Panc1 (cell line): ENCODE results near the gene MYH7. TPM values are rescaled to one million over a fixed set of nuclear protein-coding genes. Genes with fewer than 3 reads are reported as not detected.

Source experiments
- ATAC-seq: fragments of 200-7000 bp; cut with Tn5 transposase; 2 replicates; pipeline ENCODE4 v1.9.1; 2020; ENCODE audit warnings: mild to moderate bottlenecking, moderate library complexity
- BruUV-seq: library from RNA; stranded (reverse); fragments of 400-500 nt; replicated peaks from 2 replicates; lab custom pipeline; 2021; lab: Mats Ljungman, UMichigan
- CTCF ChIA-PET: fragments of 300-600 bp; sonication (Branson Sonifier 250); formaldehyde crosslinking; loops from one replicate; lab custom pipeline; 2022; ENCODE audit warnings: antibody characterized with exemption; lab: Charles Lee
- POLR2A ChIA-PET: fragments of 300-600 bp; sonication (Branson Sonifier 250); formaldehyde crosslinking; loops from one replicate; lab custom pipeline; 2022; ENCODE audit warnings: antibody characterized with exemption; lab: Charles Lee
- DNase-seq: peaks from one replicate; pipeline ENCODE4 v3.0.0-alpha.2; 2010; ENCODE audit warnings: low read depth, low spot score
- H3K27ac ChIP-seq: 2 replicates; pipeline ENCODE4 v1.5.1; 2011; ENCODE audit warnings: mild to moderate bottlenecking, low read length, inconsistent platforms
- H3K27me3 ChIP-seq: fragments of 200-500 bp; sonication (Bioruptor generic); 2 replicates; pipeline ENCODE4 v1.6.0; 2014; ENCODE audit warnings: low read length, inconsistent platforms; ENCODE audit not compliant: control insufficient read depth, insufficient read depth
- H3K36me3 ChIP-seq: fragments of 200-500 bp; sonication (Bioruptor generic); 2 replicates; pipeline ENCODE4 v1.5.1; 2014; ENCODE audit warnings: inconsistent platforms, mild to moderate bottlenecking, low read length, moderate library complexity; ENCODE audit not compliant: control insufficient read depth, insufficient read depth
- H3K4me1 ChIP-seq: 2 replicates; pipeline ENCODE4 v1.5.1; 2011; ENCODE audit warnings: inconsistent platforms, mild to moderate bottlenecking, low read length, moderate library complexity; ENCODE audit not compliant: control insufficient read depth, insufficient read depth
- H3K4me3 ChIP-seq, 2 experiments: 2 replicates each; pipeline ENCODE4 v1.5.1; 2011 to 2012; ENCODE audit warnings: low read depth in 2 of 2, low read length in 2 of 2, mild to moderate bottlenecking in 2 of 2, inconsistent platforms in 1 of 2, moderate library complexity in 1 of 2
- H3K9me3 ChIP-seq: fragments of 200-500 bp; sonication (Bioruptor generic); 2 replicates; pipeline ENCODE4 v1.5.1; 2014; ENCODE audit warnings: low read depth, mild to moderate bottlenecking, inconsistent platforms, low read length, moderate library complexity; ENCODE audit not compliant: control insufficient read depth, insufficient read depth
- CTCF ChIP-seq: fragments of 450-650 bp; IDR thresholded peaks from 2 replicates; pipeline ENCODE4 v1.5.1; 2017; ENCODE audit warnings: mild to moderate bottlenecking
- POLR2AphosphoS5 ChIP-seq: IDR thresholded peaks from 2 replicates; pipeline ENCODE4 v1.6.1; 2012; ENCODE audit warnings: mild to moderate bottlenecking, low read depth, low read length, moderate library complexity
- REST ChIP-seq, 2 experiments: IDR thresholded peaks; 2 replicates each; pipeline ENCODE4 v1.6.1; 2011 to 2012; ENCODE audit warnings: low read depth in 2 of 2, control low read depth in 1 of 2, low read length in 1 of 2, mild to moderate bottlenecking in 1 of 2, moderate library complexity in 1 of 2; ENCODE audit not compliant: insufficient read depth in 1 of 2
- SIN3A ChIP-seq: IDR thresholded peaks from 2 replicates; pipeline ENCODE4 v1.6.1; 2012; ENCODE audit warnings: low read depth, mild to moderate bottlenecking, low read length, moderate library complexity, borderline replicate concordance; ENCODE audit not compliant: insufficient read depth
- TCF7L2 ChIP-seq: IDR thresholded peaks from 2 replicates; pipeline ENCODE4 v1.6.1; 2011; ENCODE audit warnings: mild to moderate bottlenecking, low read depth, low read length, inconsistent platforms
- in situ Hi-C: cut with HindIII; loops from 2 replicates; pipeline ENCODE4 v1.10.0; 2016; ENCODE audit warnings: low sequenced_read_pairs, low pct_unique_long_range_greater_than_20kb
- intact Hi-C: fragments of 100-400 bp; cut with micrococcal nuclease; formaldehyde crosslinking; loops from one replicate; pipeline ENCODE4 v1.10.0; 2022; ENCODE audit not compliant: unreplicated experiment
- total RNA-seq: library from RNA; stranded (reverse); gene quantifications from one replicate; pipeline ENCODE4 v1.2.1, GENCODE V29; 2021; ENCODE audit not compliant: unreplicated experiment

Gene MYH7
- total RNA-seq, 1 experiment from 2014 or later: not detected

GRCh38 chr14:23444314-23444713 lies 8.9 kb upstream of the MYH7 start:
- intact Hi-C loops: loop anchor here (10.0 kb wide), 1 partner anchor 120 kb away; the partner anchor contains the start of gene PABPN1
- ATAC-seq (no peak), DNase-seq (no peak)
- in situ Hi-C loops: no loop called here
- no peak overlapping the region for H3K4me3 ChIP-seq
- H3K36me3 ChIP-seq: no peaks in the 10 kb centered on the region
- TF ChIP-seq SIN3A: no peak
- TF ChIP-seq POLR2AphosphoS5: no peak
- ChIA-PET POLR2A (interaction anchor here (0.6 kb wide), 1 partner anchor 35 kb away, joined by 5 read pairs; no protein-coding TSS in a partner anchor), CTCF (interaction anchor here (0.8 kb wide), 1 partner anchor 34 kb away, joined by 3 read pairs; no protein-coding TSS in a partner anchor)
- no peaks in the 10 kb centered on the region for H3K9me3 ChIP-seq
- BruUV-seq: no TSS peak
- H3K27ac ChIP-seq: no peak overlapping the region
- no peaks in the 10 kb centered on the region; the same call in 1 of the 2 replicates for H3K27me3 ChIP-seq
- no peaks in the 10 kb centered on the region for H3K4me1 ChIP-seq

GRCh38 chr14:23443881-23444280 lies 8.4 kb upstream of the MYH7 start:
- in situ Hi-C loops (no loop called here), intact Hi-C loops (loop anchor here (10.0 kb wide), 1 partner anchor 119 kb away; the partner anchor contains the start of gene PABPN1)
- Histone ChIP-seq H3K4me3 (no peak overlapping the region), H3K27ac (no peak overlapping the region), H3K27me3 (no peaks in the 10 kb centered on the region; the same call in 1 of the 2 replicates), H3K9me3 (no peaks in the 10 kb centered on the region), H3K4me1 (no peaks in the 10 kb centered on the region), H3K36me3 (no peaks in the 10 kb centered on the region)
- TF ChIP-seq REST (IDR thresholded peaks at IDR 0.05; ENCODE audit: insufficient read depth in 1 of 2, low read depth in 2 of 2, low read length in 1 of 2) (no peak), CTCF (no peak), TCF7L2 (no peak), SIN3A (no peak), POLR2AphosphoS5 (no peak)
- DNase-seq (no peak), ATAC-seq (no peak)
- ChIA-PET CTCF (interaction anchor here (0.8 kb wide), 1 partner anchor 35 kb away, joined by 3 read pairs; no protein-coding TSS in a partner anchor), POLR2A (interaction anchor here (0.6 kb wide), 1 partner anchor 36 kb away, joined by 5 read pairs; no protein-coding TSS in a partner anchor)
- no TSS peak for BruUV-seq

DNA sequence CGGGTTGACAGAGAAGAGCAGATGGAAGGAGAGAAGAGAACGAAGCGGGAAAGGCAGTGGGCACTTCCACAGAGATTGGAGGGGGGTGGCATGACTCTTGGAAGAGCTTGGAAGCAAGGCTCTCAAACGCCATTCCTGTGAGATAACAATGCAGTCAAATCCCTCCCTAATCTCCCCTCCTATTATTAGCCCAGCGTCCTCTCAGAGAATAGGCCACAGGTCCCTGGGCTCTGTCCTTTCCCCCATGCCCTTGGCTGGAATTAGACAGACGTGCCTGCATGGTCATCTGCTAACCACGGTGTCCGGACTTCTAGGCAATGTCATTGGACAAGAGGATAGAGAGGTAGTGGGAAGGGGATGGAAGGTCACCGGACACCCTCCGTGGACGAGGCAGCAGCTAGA lies 8.0 kb upstream of the MYH7 start:
- ATAC-seq: no peak
- no peak for DNase-seq
- Histone ChIP-seq H3K4me3 (no peak overlapping the region), H3K4me1 (no peaks in the 10 kb centered on the region), H3K27me3 (no peaks in the 10 kb centered on the region), H3K36me3 (no peaks in the 10 kb centered on the region), H3K9me3 (no peaks in the 10 kb centered on the region), H3K27ac (no peak overlapping the region)
- intact Hi-C loops: loop anchor here (10.0 kb wide), 1 partner anchor 119 kb away; the partner anchor contains the start of gene PABPN1
- ChIA-PET POLR2A (no interaction called here), CTCF (no interaction called here)
- no TSS peak for BruUV-seq
- TF ChIP-seq REST (IDR thresholded peaks at IDR 0.05; ENCODE audit: insufficient read depth in 1 of 2, low read depth in 2 of 2, low read length in 1 of 2) (no peak), SIN3A (no peak), TCF7L2 (no peak), POLR2AphosphoS5 (no peak), CTCF (no peak)
- in situ Hi-C loops: no loop called here
